WTC11 (cell line): ENCODE data around the gene HDDC3. TPM values are rescaled to one million over a fixed set of nuclear protein-coding genes. Genes with fewer than 3 reads are reported as not detected.

Experiments used
- ATAC-seq: fragments of 200-7000 bp; cut with Tn5 transposase; 2 replicates; pipeline ENCODE4 v1.10.0; 2021; ENCODE audit warnings: mild to moderate bottlenecking, moderate library complexity
- CTCF ChIA-PET: fragments of 300-600 bp; sonication (Branson Sonifier 250); formaldehyde crosslinking; loops from one replicate; lab custom pipeline; 2021; ENCODE audit warnings: antibody characterized with exemption; lab: Charles Lee
- POLR2A ChIA-PET: fragments of 350-600 bp; sonication (Branson Sonifier 250); formaldehyde crosslinking; loops from one replicate; lab custom pipeline; 2021; ENCODE audit warnings: antibody characterized with exemption; lab: Charles Lee
- DNase-seq: peaks from one replicate; pipeline ENCODE4 v3.0.0; 2021; ENCODE audit warnings: low spot score
- H3K27ac Mint-ChIP-seq: 2 replicates; pipeline ENCODE4 v1.8.0; 2021; ENCODE audit warnings: mixed read lengths
- H3K27me3 Mint-ChIP-seq: 2 replicates; pipeline ENCODE4 v1.8.0; 2021; ENCODE audit warnings: low read depth, mild to moderate bottlenecking, moderate library complexity, mixed read lengths
- H3K36me3 Mint-ChIP-seq: 2 replicates; pipeline ENCODE4 v1.8.0; 2021; ENCODE audit warnings: mixed read lengths
- H3K4me1 Mint-ChIP-seq: 2 replicates; pipeline ENCODE4 v1.8.0; 2022; ENCODE audit warnings: mixed read lengths
- H3K4me3 Mint-ChIP-seq: 2 replicates; pipeline ENCODE4 v1.8.0; 2021; ENCODE audit warnings: mild to moderate bottlenecking, moderate library complexity, mixed read lengths
- H3K9me3 Mint-ChIP-seq: 2 replicates; pipeline ENCODE4 v1.8.0; 2021; ENCODE audit warnings: mixed read lengths
- ARID4B ChIP-seq: sonication (generic); formaldehyde crosslinking; IDR thresholded peaks from 2 replicates; pipeline ENCODE4 v1.8.0; 2023; ENCODE audit warnings: missing genetic modification reagents, mild to moderate bottlenecking, borderline replicate concordance
- ATF6 ChIP-seq: sonication (generic); formaldehyde crosslinking; IDR thresholded peaks from 2 replicates; pipeline ENCODE4 v1.8.1; 2023; ENCODE audit warnings: mild to moderate bottlenecking, missing genetic modification reagents
- ESRRA ChIP-seq: sonication (generic); formaldehyde crosslinking; IDR thresholded peaks from 2 replicates; pipeline ENCODE4 v1.8.1; 2022; ENCODE audit warnings: mild to moderate bottlenecking, missing genetic modification reagents, borderline replicate concordance
- FOXK1 ChIP-seq: sonication (generic); formaldehyde crosslinking; IDR thresholded peaks from 2 replicates; pipeline ENCODE4 v1.8.0; 2022; ENCODE audit warnings: mild to moderate bottlenecking, moderate library complexity, missing genetic modification reagents
- FOXP4 ChIP-seq: sonication (generic); formaldehyde crosslinking; IDR thresholded peaks from 2 replicates; pipeline ENCODE4 v1.8.0; 2022; ENCODE audit warnings: mild to moderate bottlenecking, missing genetic modification reagents
- GABPB1 ChIP-seq: sonication (generic); formaldehyde crosslinking; IDR thresholded peaks from 2 replicates; pipeline ENCODE4 v1.8.1; 2023; ENCODE audit warnings: mild to moderate bottlenecking, missing genetic modification reagents
- HMGA2 ChIP-seq: fragments of 250-450 bp; sonication (Bioruptor Pico); IDR thresholded peaks from 2 replicates; pipeline ENCODE4 v1.4.0; 2021; ENCODE audit warnings: mild to moderate bottlenecking, moderate library complexity
- HMGXB4 ChIP-seq: sonication (generic); formaldehyde crosslinking; IDR thresholded peaks from 2 replicates; pipeline ENCODE4 v1.8.1; 2023; ENCODE audit warnings: mild to moderate bottlenecking, moderate library complexity, missing genetic modification reagents
- JAZF1 ChIP-seq: fragments of 250-450 bp; sonication (Bioruptor Pico); IDR thresholded peaks from 2 replicates; pipeline ENCODE4 v1.9.0; 2021; ENCODE audit warnings: moderate library complexity, mild to moderate bottlenecking, inconsistent platforms
- NFYB ChIP-seq: sonication (generic); formaldehyde crosslinking; conservative IDR thresholded peaks from 2 replicates; pipeline ENCODE4 v1.8.0; 2022; ENCODE audit warnings: low read depth, missing genetic modification reagents
- NR1H2 ChIP-seq: sonication (generic); formaldehyde crosslinking; IDR thresholded peaks from 2 replicates; pipeline ENCODE4 v1.9.0; 2021; ENCODE audit warnings: mild to moderate bottlenecking, moderate library complexity, missing genetic modification reagents
- NR2C2 ChIP-seq: sonication (generic); formaldehyde crosslinking; IDR thresholded peaks from 2 replicates; pipeline ENCODE4 v1.8.0; 2022; ENCODE audit warnings: mild to moderate bottlenecking, missing genetic modification reagents
- TCF7 ChIP-seq: sonication (generic); formaldehyde crosslinking; IDR thresholded peaks from 2 replicates; pipeline ENCODE4 v1.8.0; 2022; ENCODE audit warnings: mild to moderate bottlenecking, low read depth, missing genetic modification reagents, moderate library complexity
- USF1 ChIP-seq: sonication (generic); formaldehyde crosslinking; IDR thresholded peaks from 2 replicates; pipeline ENCODE4 v1.8.0; 2022; ENCODE audit warnings: mild to moderate bottlenecking, missing genetic modification reagents
- ZNF317 ChIP-seq: sonication (generic); formaldehyde crosslinking; IDR thresholded peaks from 2 replicates; pipeline ENCODE4 v1.8.1; 2023; ENCODE audit warnings: low read depth, mild to moderate bottlenecking, moderate library complexity, missing genetic modification reagents, borderline replicate concordance
- ZNF396 ChIP-seq: fragments of 250-450 bp; sonication (Bioruptor Pico); IDR thresholded peaks from 2 replicates; pipeline ENCODE4 v1.8.0; 2021; ENCODE audit warnings: mild to moderate bottlenecking, moderate library complexity, borderline replicate concordance
- ZNF512 ChIP-seq: sonication (generic); formaldehyde crosslinking; IDR thresholded peaks from 2 replicates; pipeline ENCODE4 v1.8.1; 2022; ENCODE audit warnings: missing genetic modification reagents, borderline replicate concordance
- total RNA-seq: library from RNA; stranded (reverse); gene quantifications from 3 replicates; pipeline ENCODE4 v1.2.3, GENCODE V29; 2021

Gene HDDC3
- total RNA-seq, 1 experiment from 2014 or later = 16.4 TPM

- CTCF ChIA-PET = interaction anchor here (2.0 kb wide), 1 partner anchor 16 kb away, joined by 6 read pairs; the partner anchor contains the start of gene UNC45A
- TF ChIP-seq USF1 (CRISPR knock-in tag) = no peak
- no peak for TF ChIP-seq JAZF1 (CRISPR knock-in tag)
- TF ChIP-seq FOXK1 (CRISPR knock-in tag) = no peak
- TF ChIP-seq ESRRA (CRISPR knock-in tag) = no peak
- no peak for TF ChIP-seq ZNF512
- TF ChIP-seq FOXP4 (CRISPR knock-in tag) = no peak
- no peak for TF ChIP-seq ARID4B
- no peak for TF ChIP-seq TCF7 (CRISPR knock-in tag)
- H3K27me3 Mint-ChIP-seq = no peaks in the 10 kb centered on the region
Observed at GRCh38 chr15:90950676-90951075, 18.3 kb upstream of the HDDC3 start.

GRCh38 chr15:90949979-90950675, 17.8 kb upstream of the HDDC3 start:
- ATAC-seq (no peak), DNase-seq (no peak)
- Mint-ChIP-seq H3K27ac (no peak overlapping the region), H3K4me1 (no peaks in the 10 kb centered on the region), H3K4me3 (no peak overlapping the region), H3K36me3 (peaks cover 59% of the 10 kb centered on the region), H3K9me3 (no peaks in the 10 kb centered on the region), H3K27me3 (no peaks in the 10 kb centered on the region)
- ChIA-PET CTCF (interaction anchor here (2.0 to 2.2 kb wide), 2 partner anchors 15 to 83 kb away, joined by 6 to 10 read pairs; partner anchors contain the start of gene UNC45A), POLR2A (no interaction called here)
- TF ChIP-seq NR2C2 (CRISPR knock-in tag) = no peak
- no peak for TF ChIP-seq ZNF396 (CRISPR knock-in tag)
- TF ChIP-seq ZNF317 (CRISPR knock-in tag) = no peak
- no peak for TF ChIP-seq GABPB1 (CRISPR knock-in tag)
- TF ChIP-seq HMGA2 = no peak
- TF ChIP-seq ZNF512 = no peak
- no peak for TF ChIP-seq NFYB (CRISPR knock-in tag)
- no peak for TF ChIP-seq HMGXB4
- TF ChIP-seq ATF6 (CRISPR knock-in tag) = no peak
- TF ChIP-seq NR1H2 (CRISPR knock-in tag) = no peak

More at GRCh38 chr15:90950676-90951075, 18.3 kb upstream of the HDDC3 start:
- H3K4me3 Mint-ChIP-seq = no peak overlapping the region
- ATAC-seq (no peak), DNase-seq (no peak)
- H3K27ac Mint-ChIP-seq = no peak overlapping the region
- H3K36me3 Mint-ChIP-seq = peaks cover 56% of the 10 kb centered on the region
- no peaks in the 10 kb centered on the region for H3K9me3 Mint-ChIP-seq
- peaks cover 2% of the 10 kb centered on the region for H3K4me1 Mint-ChIP-seq
- POLR2A ChIA-PET = no interaction called here
